Fibroblast of peridontal ligament (primary cell): ENCODE measurements around the gene SHISA5.
"Not testable (repeated sequence)": the region's sequence is repeated elsewhere in the genome, so short reads cannot be mapped to it uniquely, and the experiment has no call there.

Experiments used
- DNase-seq: peaks from one replicate; pipeline ENCODE4 v3.0.0-alpha.2; 2010; ENCODE audit errors: extremely low read depth

The SHISA5 gene

GRCh38 chr3:48519277-48519643 lies 15.3 kb upstream of the SHISA5 start:
- no peak for DNase-seq

- no peak for DNase-seq
Observed at GRCh38 chr3:48518638-48519276, 14.8 kb upstream of the SHISA5 start.

GRCh38 chr3:48518069-48518468 lies 14.1 kb upstream of the SHISA5 start:
- DNase-seq = no peak

- DNase-seq = no peak
Observed at GRCh38 chr3:48516571-48516970, 12.6 kb upstream of the SHISA5 start.

GRCh38 chr3:48514431-48515227 lies 10.7 kb upstream of the SHISA5 start:
- DNase-seq = no peak

- DNase-seq = no peak
Observed at GRCh38 chr3:48511551-48511950, 7.6 kb upstream of the SHISA5 start.

- DNase-seq = peak; percentile 49
Observed at GRCh38 chr3:48507256-48508061, 3.5 kb upstream of the SHISA5 start.

GRCh38 chr3:48505968-48506504 lies 2.1 kb upstream of the SHISA5 start:
- DNase-seq = no peak

GRCh38 chr3:48505146-48505545 lies 1.2 kb upstream of the SHISA5 start:
- no peak for DNase-seq

- DNase-seq = peak; percentile 39
Observed at GRCh38 chr3:48503401-48504050, 448 bp downstream of the SHISA5 start.

- DNase-seq = no peak
Observed at GRCh38 chr3:48502728-48503168, 1.2 kb downstream of the SHISA5 start.

- no peak for DNase-seq
Observed at GRCh38 chr3:48502121-48502520, 1.9 kb downstream of the SHISA5 start.

- DNase-seq = no peak
Observed at GRCh38 chr3:48501196-48501595, 2.8 kb downstream of the SHISA5 start.

GRCh38 chr3:48500656-48501055 lies 3.3 kb downstream of the SHISA5 start:
- no peak for DNase-seq

- DNase-seq = no peak
Observed at GRCh38 chr3:48493203-48493501, 10.8 kb downstream of the SHISA5 start.

- DNase-seq = peak; percentile 47
Observed at GRCh38 chr3:48492461-48493202, 11.3 kb downstream of the SHISA5 start.

- DNase-seq = no peak
Observed at GRCh38 chr3:48486952-48487351, 17.0 kb downstream of the SHISA5 start.

GRCh38 chr3:48482822-48483221 lies 21.2 kb downstream of the SHISA5 start:
- DNase-seq = not testable (repeated sequence)

GRCh38 chr3:48480891-48481290 lies 23.1 kb downstream of the SHISA5 start:
- DNase-seq = not testable (repeated sequence)

GRCh38 chr3:48478626-48479555 lies 25.1 kb downstream of the SHISA5 start:
- DNase-seq = no peak
